Loucy (cell line): ENCODE data around the gene CFAP52.

Experiments used
- EZH2phosphoT487 ChIP-seq: fragments of 200-600 bp; IDR thresholded peaks from 2 replicates; pipeline ENCODE4 v1.6.1; 2018; ENCODE audit warnings: antibody characterized with exemption, mild to moderate bottlenecking, moderate library complexity, borderline replicate concordance
- TF ChIP-seq, protein P1 (sequence below): fragments of 200-600 bp; sonication (generic); conservative IDR thresholded peaks from 2 replicates; pipeline ENCODE4 v1.5.1; 2014; ENCODE audit warnings: mild to moderate bottlenecking, antibody characterized with exemption, low read length

- TF ChIP-seq, protein P1, sequence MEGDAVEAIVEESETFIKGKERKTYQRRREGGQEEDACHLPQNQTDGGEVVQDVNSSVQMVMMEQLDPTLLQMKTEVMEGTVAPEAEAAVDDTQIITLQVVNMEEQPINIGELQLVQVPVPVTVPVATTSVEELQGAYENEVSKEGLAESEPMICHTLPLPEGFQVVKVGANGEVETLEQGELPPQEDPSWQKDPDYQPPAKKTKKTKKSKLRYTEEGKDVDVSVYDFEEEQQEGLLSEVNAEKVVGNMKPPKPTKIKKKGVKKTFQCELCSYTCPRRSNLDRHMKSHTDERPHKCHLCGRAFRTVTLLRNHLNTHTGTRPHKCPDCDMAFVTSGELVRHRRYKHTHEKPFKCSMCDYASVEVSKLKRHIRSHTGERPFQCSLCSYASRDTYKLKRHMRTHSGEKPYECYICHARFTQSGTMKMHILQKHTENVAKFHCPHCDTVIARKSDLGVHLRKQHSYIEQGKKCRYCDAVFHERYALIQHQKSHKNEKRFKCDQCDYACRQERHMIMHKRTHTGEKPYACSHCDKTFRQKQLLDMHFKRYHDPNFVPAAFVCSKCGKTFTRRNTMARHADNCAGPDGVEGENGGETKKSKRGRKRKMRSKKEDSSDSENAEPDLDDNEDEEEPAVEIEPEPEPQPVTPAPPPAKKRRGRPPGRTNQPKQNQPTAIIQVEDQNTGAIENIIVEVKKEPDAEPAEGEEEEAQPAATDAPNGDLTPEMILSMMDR, result no peak
- no peak for TF ChIP-seq EZH2phosphoT487
Observed at GRCh38 chr17:9669551-9670008, 93.1 kb downstream of the CFAP52 start.
